ENCODE data around the gene EHD3.

EHD3 gene

DNA sequence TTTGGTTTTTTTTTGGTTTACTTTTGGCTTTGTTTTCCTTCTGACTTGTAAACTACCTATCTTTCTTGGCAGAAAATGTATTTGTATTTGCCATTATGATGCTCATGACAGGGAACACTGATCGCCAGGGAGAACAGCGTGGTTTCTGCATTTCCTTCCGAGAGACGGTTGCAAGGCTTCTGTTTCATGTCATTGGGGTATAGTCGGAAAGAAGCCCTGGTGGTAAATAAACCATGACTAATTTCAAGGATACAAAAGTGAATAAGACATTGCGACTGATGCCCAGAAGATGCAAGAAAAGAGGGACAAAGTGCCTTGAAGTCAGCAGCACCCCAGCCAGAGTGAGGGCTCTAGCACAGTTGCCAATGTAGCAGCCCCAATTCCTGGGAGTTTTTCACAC is 12.4 kb upstream of the EHD3 start:
- Mint-ChIP-seq H3K4me1 (ENCODE audit: low read depth) (peaks cover 29% of the 10 kb centered on the region), H3K27ac (peak overlapping the region; percentile 29), H3K4me3 (no peak overlapping the region), H3K36me3 (ENCODE audit: low read depth) (no peaks in the 10 kb centered on the region), H3K9me3 (no peaks in the 10 kb centered on the region), H3K27me3 (ENCODE audit: low read depth) (peaks cover 26% of the 10 kb centered on the region)

DNA sequence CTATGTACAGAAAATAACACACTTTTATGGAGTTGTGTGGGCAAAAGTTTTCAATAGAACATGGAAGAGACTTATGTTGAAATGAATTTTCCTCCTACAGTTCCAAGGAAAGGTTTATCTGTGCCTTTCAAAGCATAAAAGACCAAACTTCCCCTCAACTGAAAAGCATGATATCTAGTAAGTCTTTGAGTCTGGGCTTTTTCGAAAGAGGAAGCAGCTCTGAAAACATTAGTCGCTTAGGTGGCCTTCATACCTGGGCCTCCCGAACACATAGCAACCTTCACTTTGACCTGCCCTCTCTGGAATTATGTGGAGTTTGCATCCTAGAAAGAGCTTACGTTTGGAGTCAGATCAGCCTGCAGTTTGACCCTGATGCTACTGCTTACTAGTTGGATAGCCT is 11.9 kb upstream of the EHD3 start:
- Mint-ChIP-seq H3K27ac (no peak overlapping the region), H3K27me3 (ENCODE audit: low read depth) (peaks cover 31% of the 10 kb centered on the region), H3K36me3 (ENCODE audit: low read depth) (no peaks in the 10 kb centered on the region), H3K9me3 (no peaks in the 10 kb centered on the region), H3K4me3 (no peak overlapping the region), H3K4me1 (ENCODE audit: low read depth) (peaks cover 25% of the 10 kb centered on the region)

- Mint-ChIP-seq H3K4me1 (ENCODE audit: low read depth) (peaks cover 18% of the 10 kb centered on the region), H3K36me3 (ENCODE audit: low read depth) (no peaks in the 10 kb centered on the region), H3K27me3 (ENCODE audit: low read depth) (peaks cover 35% of the 10 kb centered on the region), H3K4me3 (no peak overlapping the region), H3K27ac (no peak overlapping the region), H3K9me3 (no peaks in the 10 kb centered on the region)
These were observed 10.9 kb upstream of the EHD3 start for GRCh38 chr2:31223026-31223425.

GRCh38 chr2:31223749-31224148 is 10.2 kb upstream of the EHD3 start:
- Mint-ChIP-seq H3K27ac (no peak overlapping the region), H3K4me3 (no peak overlapping the region), H3K9me3 (no peaks in the 10 kb centered on the region), H3K4me1 (ENCODE audit: low read depth) (peaks cover 13% of the 10 kb centered on the region), H3K36me3 (ENCODE audit: low read depth) (no peaks in the 10 kb centered on the region), H3K27me3 (ENCODE audit: low read depth) (peaks cover 35% of the 10 kb centered on the region)

GRCh38 chr2:31226266-31226665 is 7.7 kb upstream of the EHD3 start:
- Mint-ChIP-seq H3K27ac (no peak overlapping the region), H3K36me3 (ENCODE audit: low read depth) (no peaks in the 10 kb centered on the region), H3K9me3 (no peaks in the 10 kb centered on the region), H3K27me3 (ENCODE audit: low read depth) (peaks cover 48% of the 10 kb centered on the region), H3K4me3 (no peak overlapping the region), H3K4me1 (ENCODE audit: low read depth) (peaks cover 4% of the 10 kb centered on the region)

- H3K27ac Mint-ChIP-seq = no peak overlapping the region
- no peak overlapping the region for H3K4me3 Mint-ChIP-seq
- H3K27me3 Mint-ChIP-seq (ENCODE audit: low read depth) = peaks cover 50% of the 10 kb centered on the region
- H3K4me1 Mint-ChIP-seq (ENCODE audit: low read depth) = no peaks in the 10 kb centered on the region
- H3K9me3 Mint-ChIP-seq = no peaks in the 10 kb centered on the region
- no peaks in the 10 kb centered on the region for H3K36me3 Mint-ChIP-seq (ENCODE audit: low read depth)
These were observed 6.8 kb upstream of the EHD3 start for GRCh38 chr2:31227110-31227509.

- Mint-ChIP-seq H3K27ac (no peak overlapping the region), H3K4me3 (no peak overlapping the region), H3K36me3 (ENCODE audit: low read depth) (no peaks in the 10 kb centered on the region), H3K4me1 (ENCODE audit: low read depth) (no peaks in the 10 kb centered on the region), H3K27me3 (ENCODE audit: low read depth) (peaks cover 51% of the 10 kb centered on the region), H3K9me3 (no peaks in the 10 kb centered on the region)
These were observed 6.2 kb upstream of the EHD3 start for GRCh38 chr2:31227711-31228125.

GRCh38 chr2:31228717-31229116 is 5.2 kb upstream of the EHD3 start:
- Mint-ChIP-seq H3K4me1 (ENCODE audit: low read depth) (peaks cover 8% of the 10 kb centered on the region), H3K4me3 (no peak overlapping the region), H3K36me3 (ENCODE audit: low read depth) (no peaks in the 10 kb centered on the region), H3K27ac (no peak overlapping the region), H3K9me3 (no peaks in the 10 kb centered on the region), H3K27me3 (ENCODE audit: low read depth) (peaks cover 48% of the 10 kb centered on the region)

- H3K4me3 Mint-ChIP-seq = no peak overlapping the region
- no peaks in the 10 kb centered on the region for H3K9me3 Mint-ChIP-seq
- H3K4me1 Mint-ChIP-seq (ENCODE audit: low read depth) = peaks cover 10% of the 10 kb centered on the region
- no peak overlapping the region for H3K27ac Mint-ChIP-seq
- no peaks in the 10 kb centered on the region for H3K36me3 Mint-ChIP-seq (ENCODE audit: low read depth)
- H3K27me3 Mint-ChIP-seq (ENCODE audit: low read depth) = peaks cover 39% of the 10 kb centered on the region
These were observed 3.2 kb upstream of the EHD3 start for GRCh38 chr2:31230751-31231150.

GRCh38 chr2:31231571-31232302 is 2.2 kb upstream of the EHD3 start:
- H3K4me1 Mint-ChIP-seq (ENCODE audit: low read depth) = peaks cover 10% of the 10 kb centered on the region
- peaks cover 32% of the 10 kb centered on the region for H3K27me3 Mint-ChIP-seq (ENCODE audit: low read depth)
- H3K4me3 Mint-ChIP-seq = no peak overlapping the region
- H3K36me3 Mint-ChIP-seq (ENCODE audit: low read depth) = no peaks in the 10 kb centered on the region
- H3K27ac Mint-ChIP-seq = no peak overlapping the region
- no peaks in the 10 kb centered on the region for H3K9me3 Mint-ChIP-seq

DNA sequence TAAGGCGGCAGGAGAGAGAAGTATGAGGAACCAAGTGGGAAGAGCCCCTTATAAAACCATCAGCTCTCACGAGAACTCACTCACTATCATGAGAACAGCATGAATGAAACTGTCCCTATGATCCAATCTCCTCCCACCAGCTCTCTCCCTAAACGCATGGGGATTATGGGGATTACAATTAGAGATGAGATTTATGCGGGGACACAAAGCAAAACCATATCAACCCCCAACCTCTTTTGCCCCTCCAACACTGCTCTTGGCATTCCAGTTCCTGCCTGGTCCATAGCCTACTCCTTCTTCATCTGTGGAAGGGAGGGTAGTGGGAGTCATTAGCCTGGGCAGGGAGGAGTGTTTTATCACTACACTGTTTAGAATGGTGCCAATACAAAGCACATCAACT is 1.4 kb upstream of the EHD3 start:
- Mint-ChIP-seq H3K27me3 (ENCODE audit: low read depth) (peaks cover 24% of the 10 kb centered on the region), H3K4me3 (no peak overlapping the region), H3K9me3 (no peaks in the 10 kb centered on the region), H3K36me3 (ENCODE audit: low read depth) (no peaks in the 10 kb centered on the region), H3K27ac (no peak overlapping the region), H3K4me1 (ENCODE audit: low read depth) (peaks cover 10% of the 10 kb centered on the region)

DNA sequence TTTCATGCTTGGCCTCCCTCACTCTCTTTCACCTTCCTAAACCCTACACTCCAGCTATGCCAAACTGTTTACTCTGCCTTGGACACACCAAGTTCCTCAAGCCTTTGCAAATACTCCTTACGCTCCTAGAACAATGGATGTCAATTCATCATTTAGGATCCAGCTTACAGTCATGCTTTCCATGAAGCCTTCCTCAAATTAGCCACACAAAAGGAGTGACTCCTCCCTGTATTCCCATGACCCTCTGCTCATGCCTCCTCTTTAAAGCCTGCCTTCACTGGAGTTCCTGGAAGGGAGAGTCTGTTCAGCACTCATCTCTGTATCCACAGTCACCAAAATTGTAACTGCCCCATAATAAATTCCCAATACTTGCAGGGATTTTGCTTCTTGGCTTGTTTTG is 721 bp upstream of the EHD3 start:
- H3K36me3 Mint-ChIP-seq (ENCODE audit: low read depth) = no peaks in the 10 kb centered on the region
- H3K27ac Mint-ChIP-seq = no peak overlapping the region
- H3K4me3 Mint-ChIP-seq = peak overlapping the region; percentile 62
- peaks cover 10% of the 10 kb centered on the region for H3K4me1 Mint-ChIP-seq (ENCODE audit: low read depth)
- H3K27me3 Mint-ChIP-seq (ENCODE audit: low read depth) = peaks cover 24% of the 10 kb centered on the region
- H3K9me3 Mint-ChIP-seq = no peaks in the 10 kb centered on the region

DNA sequence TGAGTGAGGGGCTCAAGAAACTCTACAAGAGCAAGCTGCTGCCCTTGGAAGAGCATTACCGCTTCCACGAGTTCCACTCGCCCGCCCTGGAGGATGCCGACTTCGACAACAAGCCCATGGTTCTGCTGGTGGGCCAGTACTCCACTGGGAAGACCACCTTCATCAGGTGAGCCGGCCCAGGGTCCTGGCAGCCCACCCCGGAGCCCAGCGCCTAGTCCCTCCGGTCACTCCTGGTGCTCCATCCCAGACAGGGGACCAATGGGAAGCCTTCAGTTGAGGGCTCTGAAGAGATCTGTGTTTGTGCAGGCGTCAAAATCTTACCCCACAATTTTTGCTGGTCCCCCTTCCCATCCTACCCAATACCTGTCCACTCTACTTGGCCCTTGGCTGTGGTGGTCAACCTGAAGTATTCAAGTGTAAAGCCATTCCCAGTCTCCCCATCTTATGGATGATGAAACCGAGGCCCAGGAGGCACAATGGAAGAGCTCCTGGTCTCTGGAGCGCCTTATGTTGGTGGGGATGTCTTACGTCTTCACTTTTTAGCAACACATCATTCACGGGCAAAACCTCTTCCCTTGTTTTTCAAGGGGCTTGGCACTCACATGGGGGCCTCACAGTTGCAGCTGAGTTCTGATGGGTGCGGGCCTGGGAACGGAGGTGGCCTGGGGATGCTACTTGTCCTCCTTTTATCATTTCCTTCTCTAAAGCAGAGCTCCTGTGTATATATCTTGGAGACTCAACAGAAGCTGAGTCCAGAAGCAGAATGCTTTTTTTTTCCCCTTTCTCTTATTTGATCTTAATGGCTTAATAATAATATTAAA is 941 bp downstream of the EHD3 start:
- Mint-ChIP-seq H3K27me3 (ENCODE audit: low read depth) (peaks cover 21% of the 10 kb centered on the region), H3K4me1 (ENCODE audit: low read depth) (peaks cover 10% of the 10 kb centered on the region), H3K4me3 (peak overlapping the region; percentile 58), H3K27ac (no peak overlapping the region), H3K9me3 (no peaks in the 10 kb centered on the region), H3K36me3 (ENCODE audit: low read depth) (no peaks in the 10 kb centered on the region)

DNA sequence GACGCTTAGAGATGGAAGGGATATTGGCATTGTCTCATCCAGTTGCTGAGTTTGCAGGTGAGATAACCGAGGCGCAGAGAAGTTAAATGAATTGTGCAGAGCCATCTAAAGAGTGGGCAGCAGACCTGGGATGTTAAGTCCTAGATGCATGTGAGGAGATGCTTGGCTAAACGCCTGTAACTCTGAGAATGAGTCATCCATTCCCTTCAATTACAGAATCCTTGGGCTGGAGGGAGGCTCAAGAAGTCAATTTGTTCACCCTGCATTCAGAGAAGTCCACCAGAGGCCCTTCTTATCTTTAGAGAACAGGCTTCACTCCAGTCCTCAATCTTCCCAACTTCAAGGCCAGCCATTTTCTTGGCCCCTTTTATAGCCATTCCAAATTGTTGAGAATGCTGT is 1.6 kb downstream of the EHD3 start:
- H3K4me3 Mint-ChIP-seq = peak overlapping the region; percentile 58
- peaks cover 10% of the 10 kb centered on the region for H3K4me1 Mint-ChIP-seq (ENCODE audit: low read depth)
- no peak overlapping the region for H3K27ac Mint-ChIP-seq
- no peaks in the 10 kb centered on the region for H3K9me3 Mint-ChIP-seq
- no peaks in the 10 kb centered on the region for H3K36me3 Mint-ChIP-seq (ENCODE audit: low read depth)
- H3K27me3 Mint-ChIP-seq (ENCODE audit: low read depth) = peaks cover 15% of the 10 kb centered on the region

Data from T-helper 1 cell treated with Interleukin-12 subunit alpha and Interleukin-12 subunit beta and Interleukin-4 antibody, amounts not matched to agents 30 μg/mL and 1 μg/mL, for 36 hours (primary cell).